GM12892 (cell line): ENCODE results near the gene SNX21.
"Not testable (repeated sequence)": the region's sequence is repeated elsewhere in the genome, so short reads cannot be mapped to it uniquely, and the experiment has no call there.

ENCODE experiments used
- DNase-seq: peaks from one replicate; pipeline ENCODE4 v3.0.0; 2011; ENCODE audit not compliant: insufficient read length
- FAIRE-seq: peaks from 2 replicates; lab custom pipeline; 2011; peaks lifted over from hg19 to GRCh38; lab: Jason Lieb, UNC
- POLR2A ChIP-seq: IDR thresholded peaks from 2 replicates; pipeline ENCODE4 v1.6.1; 2011; ENCODE audit warnings: low read depth, low read length, control low read depth
- POLR2AphosphoS5 ChIP-seq: IDR thresholded peaks from 2 replicates; pipeline ENCODE4 v1.6.1; 2011; ENCODE audit warnings: low read depth, low read length, control low read depth
- TAF1 ChIP-seq: IDR thresholded peaks from 2 replicates; pipeline ENCODE4 v1.6.1; 2011; ENCODE audit warnings: low read depth, mild to moderate bottlenecking, control low read depth, low read length, borderline replicate concordance

The SNX21 gene

DNA sequence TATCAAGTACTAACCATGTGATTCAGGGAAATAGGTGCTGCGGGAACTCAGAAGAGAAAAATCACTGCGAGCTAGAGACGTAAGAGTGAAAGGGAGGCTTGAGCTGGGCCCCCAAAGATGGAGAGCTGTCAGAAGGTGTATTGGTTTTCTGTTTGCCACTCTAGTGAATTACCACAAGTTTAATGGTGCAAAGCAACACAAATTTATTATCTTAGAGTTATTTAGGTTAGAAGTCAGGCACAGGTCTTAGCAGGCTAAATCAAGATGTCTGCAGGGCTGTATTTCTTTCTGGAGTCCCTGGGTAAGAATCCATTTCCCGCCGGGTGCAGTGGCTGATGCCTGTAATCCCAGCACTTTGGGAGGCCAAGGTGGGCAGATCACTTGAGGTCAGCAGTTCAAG lies 26.3 kb downstream of the SNX21 start:
- TF ChIP-seq POLR2AphosphoS5, result no peak
- no peak for TF ChIP-seq TAF1
- no peak for TF ChIP-seq POLR2A
- DNase-seq (no peak), FAIRE-seq (no peak)

DNA sequence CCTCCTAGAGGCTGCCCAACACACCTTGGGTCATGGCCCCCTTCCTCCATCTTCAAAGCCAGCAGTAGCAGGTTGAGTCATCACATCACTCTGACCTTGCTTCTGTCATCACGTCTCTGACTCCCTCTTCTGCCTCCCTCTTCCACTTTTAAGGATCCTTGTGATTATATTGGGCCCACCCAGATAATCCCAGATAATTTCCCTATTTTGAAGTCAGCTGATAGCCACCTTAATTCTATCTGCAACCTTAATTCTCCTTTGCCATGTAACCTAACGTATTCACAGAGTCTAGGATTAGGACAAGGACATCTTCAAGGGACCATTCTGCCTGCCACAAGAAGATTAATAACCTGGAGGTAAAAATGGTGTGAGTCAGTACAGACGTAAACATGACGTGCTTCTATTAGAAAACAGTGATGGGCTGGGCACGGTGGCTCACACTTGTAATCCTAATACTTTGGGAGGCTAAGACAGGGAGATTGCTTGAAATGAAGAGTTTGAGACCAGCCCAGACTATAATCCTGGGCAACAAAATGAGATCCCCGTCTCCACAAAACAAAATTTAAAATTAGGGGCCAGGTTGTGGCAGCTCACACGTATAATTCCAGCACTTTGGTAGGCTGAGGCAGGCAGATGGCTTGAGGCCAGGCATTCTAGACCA lies 27.1 kb downstream of the SNX21 start:
- DNase-seq (no peak), FAIRE-seq (no peak)
- TF ChIP-seq POLR2AphosphoS5, result no peak
- TF ChIP-seq POLR2A, result no peak
- TF ChIP-seq TAF1, result no peak

DNA sequence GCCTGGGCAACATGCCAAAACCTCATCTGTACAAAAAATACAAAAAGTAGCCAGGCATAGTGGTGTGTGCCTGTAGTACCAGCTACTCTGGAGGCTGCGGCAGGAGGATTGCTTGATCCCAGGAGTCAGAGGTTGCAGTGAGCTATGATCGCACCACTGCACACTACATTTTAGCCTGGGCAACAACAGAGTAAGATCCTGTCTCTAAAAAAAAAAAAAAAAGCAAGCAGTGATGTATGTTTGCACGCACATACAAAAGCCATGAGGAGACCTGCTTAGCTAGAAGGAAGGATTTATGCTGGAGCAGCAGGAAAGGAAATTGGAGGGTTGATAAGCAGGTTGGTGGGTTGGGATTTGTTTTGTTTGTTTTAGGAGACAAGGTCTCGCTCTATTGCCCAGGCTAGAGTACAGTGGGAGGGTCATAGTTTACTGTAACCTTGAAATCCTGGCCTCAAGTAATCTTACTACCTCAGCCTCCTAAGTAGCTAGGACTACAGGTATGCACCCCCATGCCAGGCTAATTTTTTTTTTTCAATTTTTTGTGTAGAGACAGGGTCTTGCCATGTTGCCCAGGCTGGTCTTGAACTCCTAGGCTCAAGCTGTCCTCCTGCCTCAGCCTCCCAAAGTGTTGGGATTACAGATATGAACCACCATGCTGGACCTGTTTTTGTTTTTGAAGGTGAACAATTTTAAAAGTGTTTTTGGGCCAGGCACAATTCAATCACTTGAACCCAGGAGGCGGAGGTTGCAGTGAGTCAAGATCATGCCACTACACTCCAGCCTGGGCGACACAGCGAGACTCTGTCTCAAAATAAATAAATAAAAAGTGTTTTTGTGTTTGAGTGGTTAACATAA lies 27.8 kb downstream of the SNX21 start:
- TF ChIP-seq POLR2AphosphoS5 (no peak), TAF1 (no peak), POLR2A (no peak)
- no peak for DNase-seq
- FAIRE-seq, result no peak

DNA sequence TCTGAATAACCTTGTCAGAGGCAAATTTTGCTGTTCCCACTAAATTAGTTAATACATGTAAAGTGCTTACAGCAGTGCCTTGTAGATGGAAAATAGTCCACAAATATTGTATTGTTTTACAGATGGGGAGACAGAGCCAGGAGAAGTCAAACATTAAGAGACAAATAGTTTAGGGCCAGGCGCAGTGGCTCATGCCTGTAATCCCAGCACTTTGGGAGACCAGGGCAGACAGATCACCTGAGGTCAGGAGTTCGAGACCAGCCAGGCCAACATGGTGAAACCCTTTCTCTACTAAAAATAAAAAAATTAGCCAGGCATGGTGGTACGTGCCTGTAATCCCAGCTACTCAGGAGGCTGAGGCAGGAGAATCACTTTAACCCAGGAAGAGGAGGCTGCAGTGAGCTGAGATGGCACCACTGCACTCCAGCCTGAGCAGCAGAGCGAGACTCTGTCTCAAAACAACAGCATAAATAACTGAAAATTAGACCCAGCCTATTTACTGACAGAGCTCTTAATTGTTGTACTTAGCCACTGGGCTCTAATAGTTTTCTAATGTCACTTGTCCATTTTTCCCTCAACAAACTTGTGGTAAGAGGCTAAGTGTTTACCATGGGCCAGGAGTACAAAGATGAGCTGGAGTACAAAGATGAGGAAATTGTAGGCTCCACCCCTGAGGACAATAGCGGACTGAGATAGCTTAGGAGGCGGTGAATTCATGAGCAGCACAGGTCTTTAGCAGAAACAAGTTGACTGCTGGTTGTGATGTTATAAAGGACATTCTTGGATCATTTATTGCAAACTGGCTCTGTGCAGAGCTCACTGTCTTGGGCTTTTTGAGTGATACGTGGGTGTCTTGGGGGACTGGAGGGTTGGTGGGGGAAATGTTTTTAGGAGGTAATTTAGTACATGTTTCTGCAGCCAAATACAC lies 30.2 kb downstream of the SNX21 start:
- no peak for TF ChIP-seq POLR2AphosphoS5
- DNase-seq (no peak), FAIRE-seq (no peak)

DNA sequence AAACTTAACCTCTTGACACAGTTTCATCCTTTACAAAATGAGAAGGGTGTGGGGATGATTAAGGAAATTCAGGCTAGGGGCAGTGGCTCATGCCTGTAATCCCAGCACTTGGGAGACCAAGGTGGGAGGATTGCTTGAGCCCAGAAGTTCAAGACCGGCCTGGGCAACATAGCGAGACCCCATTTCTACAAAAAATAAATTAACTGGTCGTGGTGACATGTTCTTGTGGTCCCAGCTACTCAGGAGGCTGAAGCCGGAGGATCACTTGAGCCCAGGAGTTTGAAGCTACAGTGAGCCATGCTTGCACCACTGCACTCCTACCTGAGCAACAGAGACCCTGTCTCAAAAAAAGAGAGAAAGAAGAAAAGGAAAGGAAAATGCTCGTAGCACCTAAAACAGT lies 32.9 kb downstream of the SNX21 start:
- no peak for DNase-seq
- TF ChIP-seq TAF1 (no peak), POLR2AphosphoS5 (no peak), POLR2A (no peak)
- FAIRE-seq, result no peak

DNA sequence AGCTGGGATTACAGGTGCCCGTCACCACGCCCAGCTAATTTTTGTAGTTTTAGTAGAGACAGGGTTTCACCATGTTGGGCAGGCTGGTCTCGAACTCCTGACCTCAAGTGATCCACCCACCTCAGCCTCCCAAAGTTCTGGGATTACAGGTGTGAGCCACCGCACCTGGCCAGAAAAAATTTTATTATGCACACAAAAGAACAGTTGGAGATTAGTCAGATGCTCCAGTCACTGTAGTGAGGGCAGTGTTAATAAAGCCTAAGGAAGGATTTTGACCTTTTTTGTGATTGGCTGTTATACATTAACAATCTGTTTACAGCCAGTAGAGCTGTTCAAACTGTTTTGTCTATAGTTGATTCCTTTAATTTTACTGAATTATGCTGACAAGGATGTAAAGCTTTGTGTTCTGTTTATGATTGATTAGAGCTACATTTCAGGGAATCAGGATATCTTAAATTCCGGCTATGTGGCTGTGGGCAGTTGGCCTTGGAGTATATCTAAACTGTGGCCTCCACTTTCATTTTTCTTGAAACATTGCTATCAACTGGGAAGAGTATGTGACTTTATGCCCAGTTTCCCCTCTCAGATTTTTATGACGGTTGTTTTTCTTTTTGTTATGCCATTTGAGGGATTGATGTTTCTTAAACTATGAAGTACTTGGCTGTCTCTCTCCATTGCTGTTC lies 33.7 kb downstream of the SNX21 start:
- FAIRE-seq (no peak), DNase-seq (no peak)
- TF ChIP-seq POLR2A (no peak), TAF1 (no peak), POLR2AphosphoS5 (no peak)

DNA sequence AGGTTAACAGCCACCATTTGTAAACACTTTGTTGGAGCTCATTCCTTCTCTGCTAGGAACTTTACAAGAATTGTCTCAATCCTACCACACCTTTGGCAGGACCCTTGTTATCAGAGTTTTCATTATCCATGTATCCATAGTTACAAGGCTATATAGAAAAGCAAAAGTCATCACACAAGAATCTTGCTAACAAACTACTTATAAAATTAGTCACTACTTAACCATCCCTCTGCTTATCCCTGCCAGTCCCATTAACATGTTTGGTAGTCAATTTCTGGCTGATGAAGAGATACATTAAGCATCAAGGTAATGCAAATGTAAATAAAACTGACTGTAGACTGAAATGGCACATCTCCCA lies 34.2 kb downstream of the SNX21 start:
- FAIRE-seq (no peak), DNase-seq (no peak)
- TF ChIP-seq TAF1, result no peak
- TF ChIP-seq POLR2A, result no peak

DNA sequence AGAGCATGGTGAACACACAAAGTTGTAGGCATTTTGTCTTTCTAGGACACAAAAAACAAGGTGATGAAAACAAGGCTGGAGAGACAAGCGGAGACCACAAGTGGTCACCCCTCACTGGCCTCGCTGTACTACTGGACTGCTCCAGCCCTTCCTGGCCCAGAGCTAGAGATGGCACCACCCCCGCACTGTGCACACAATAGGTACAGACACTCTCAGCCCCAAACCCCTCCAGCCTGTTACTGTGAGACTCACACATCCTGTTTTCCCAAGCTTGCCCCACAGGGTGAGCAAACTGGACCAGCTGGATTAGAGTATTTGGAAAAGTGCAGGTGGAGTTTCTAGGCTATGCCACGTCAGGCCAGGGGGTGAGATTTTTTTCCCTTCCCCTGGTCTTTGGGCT lies 39.0 kb downstream of the SNX21 start:
- TF ChIP-seq POLR2A (no peak), POLR2AphosphoS5 (no peak), TAF1 (no peak)
- DNase-seq, result no peak
- FAIRE-seq, result no peak

DNA sequence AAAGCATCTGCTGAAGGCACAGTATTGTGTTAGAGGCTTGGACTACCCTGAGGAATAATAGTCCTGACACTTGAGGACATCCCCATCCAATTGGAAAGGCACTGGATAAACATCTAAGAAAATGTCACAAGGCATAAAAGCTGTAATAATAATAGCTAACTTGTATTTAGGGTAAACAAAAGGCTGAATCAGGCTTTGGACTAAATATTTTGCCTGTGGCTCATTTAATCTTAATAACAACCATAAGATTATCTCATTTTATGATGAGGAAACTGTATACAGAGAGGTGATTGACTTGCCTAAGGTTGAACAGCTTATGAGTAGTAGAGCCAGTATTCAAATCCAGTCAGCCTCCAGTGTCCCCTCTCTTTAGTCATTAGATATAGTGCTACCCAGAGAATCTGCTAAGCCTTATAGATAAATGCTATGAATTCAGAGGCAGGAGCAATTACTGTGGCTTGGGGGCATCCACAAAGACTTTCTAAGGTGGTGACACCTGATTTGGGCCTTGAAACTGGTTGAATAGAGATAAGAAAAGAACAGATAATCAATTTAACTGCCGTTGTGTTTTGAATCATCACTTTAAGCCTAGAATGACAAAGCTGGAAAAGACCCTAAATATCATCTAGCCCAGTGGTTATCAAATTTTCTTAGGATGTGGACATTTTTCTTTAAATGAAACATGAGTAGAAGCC lies 40.0 kb downstream of the SNX21 start:
- FAIRE-seq, result no peak

DNA sequence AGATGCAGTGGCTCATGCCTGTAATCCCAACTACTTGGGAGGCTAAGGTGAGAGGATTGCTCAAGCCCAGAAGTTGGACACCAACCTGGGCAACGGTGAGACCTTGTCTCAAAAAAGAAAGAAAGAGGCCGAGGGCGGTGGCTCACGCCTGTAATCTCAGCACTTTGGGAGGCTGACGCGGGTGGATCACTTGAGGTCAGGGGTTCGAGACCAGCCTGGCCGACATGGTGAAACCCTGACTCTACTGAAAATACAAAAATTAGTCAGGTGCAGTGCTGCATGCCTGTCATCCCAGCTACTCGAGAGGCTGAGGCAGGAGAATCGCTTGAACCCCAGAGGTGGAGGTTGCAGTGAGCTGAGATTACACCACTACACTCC lies 40.5 kb downstream of the SNX21 start:
- not testable (repeated sequence) for FAIRE-seq, DNase-seq

More for the DNA sequence above, 40.0 kb downstream of the SNX21 start:
- DNase-seq, result no peak
- TF ChIP-seq POLR2AphosphoS5, result no peak
- TF ChIP-seq TAF1, result no peak
- TF ChIP-seq POLR2A, result no peak

DNA sequence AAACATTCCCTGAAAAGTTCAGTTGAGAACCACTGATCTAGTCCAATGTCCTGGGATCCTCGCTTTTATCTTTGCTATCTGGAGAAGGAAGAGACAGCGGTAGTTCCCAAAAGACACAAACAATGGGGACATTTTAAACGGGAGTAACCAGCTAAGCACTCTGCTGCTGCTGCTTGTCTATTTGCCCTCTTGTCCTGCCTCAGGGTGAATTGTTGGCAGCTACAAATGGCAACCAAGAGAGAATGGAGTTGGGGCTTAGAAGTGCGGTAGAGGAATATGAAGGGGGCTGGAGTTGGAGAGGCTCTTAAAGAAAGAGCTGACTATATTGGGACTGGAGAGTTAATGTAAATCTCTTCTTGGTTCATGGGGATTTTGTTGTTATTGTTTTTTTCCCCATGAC lies 41.0 kb downstream of the SNX21 start:
- FAIRE-seq, result no peak
- TF ChIP-seq POLR2AphosphoS5, result no peak
- TF ChIP-seq POLR2A, result no peak
- TF ChIP-seq TAF1, result no peak
- no peak for DNase-seq
